K562 treated with DMSO at 1 percent for 24 hours (cell line): ENCODE results near the gene COA8. TPM values are rescaled to one million over a fixed set of nuclear protein-coding genes. Genes with fewer than 3 reads are reported as not detected.

ENCODE experiments used
- total RNA-seq: library from RNA; unstranded; fragments of 300-600 nt; gene quantifications from 2 replicates; pipeline ENCODE4 v1.2.3, GENCODE V29; 2022; ENCODE audit warnings: low read depth; ENCODE audit not compliant: insufficient read depth

COA8 gene, protein sequence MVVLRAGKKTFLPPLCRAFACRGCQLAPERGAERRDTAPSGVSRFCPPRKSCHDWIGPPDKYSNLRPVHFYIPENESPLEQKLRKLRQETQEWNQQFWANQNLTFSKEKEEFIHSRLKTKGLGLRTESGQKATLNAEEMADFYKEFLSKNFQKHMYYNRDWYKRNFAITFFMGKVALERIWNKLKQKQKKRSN
- total RNA-seq, result 33.4 and 61.9 TPM in 2 replicates

GRCh38 chr14:103562429-103563225, at the start of gene COA8, which contains the start of gene BAG5:
COA8 (plus strand) TSS chr14:103562960; CDS start chr14:103563002, 42 bp downstream.
BAG5 (minus strand) TSS chr14:103562657; CDS start chr14:103561164, 1,493 bp downstream.

DNA sequence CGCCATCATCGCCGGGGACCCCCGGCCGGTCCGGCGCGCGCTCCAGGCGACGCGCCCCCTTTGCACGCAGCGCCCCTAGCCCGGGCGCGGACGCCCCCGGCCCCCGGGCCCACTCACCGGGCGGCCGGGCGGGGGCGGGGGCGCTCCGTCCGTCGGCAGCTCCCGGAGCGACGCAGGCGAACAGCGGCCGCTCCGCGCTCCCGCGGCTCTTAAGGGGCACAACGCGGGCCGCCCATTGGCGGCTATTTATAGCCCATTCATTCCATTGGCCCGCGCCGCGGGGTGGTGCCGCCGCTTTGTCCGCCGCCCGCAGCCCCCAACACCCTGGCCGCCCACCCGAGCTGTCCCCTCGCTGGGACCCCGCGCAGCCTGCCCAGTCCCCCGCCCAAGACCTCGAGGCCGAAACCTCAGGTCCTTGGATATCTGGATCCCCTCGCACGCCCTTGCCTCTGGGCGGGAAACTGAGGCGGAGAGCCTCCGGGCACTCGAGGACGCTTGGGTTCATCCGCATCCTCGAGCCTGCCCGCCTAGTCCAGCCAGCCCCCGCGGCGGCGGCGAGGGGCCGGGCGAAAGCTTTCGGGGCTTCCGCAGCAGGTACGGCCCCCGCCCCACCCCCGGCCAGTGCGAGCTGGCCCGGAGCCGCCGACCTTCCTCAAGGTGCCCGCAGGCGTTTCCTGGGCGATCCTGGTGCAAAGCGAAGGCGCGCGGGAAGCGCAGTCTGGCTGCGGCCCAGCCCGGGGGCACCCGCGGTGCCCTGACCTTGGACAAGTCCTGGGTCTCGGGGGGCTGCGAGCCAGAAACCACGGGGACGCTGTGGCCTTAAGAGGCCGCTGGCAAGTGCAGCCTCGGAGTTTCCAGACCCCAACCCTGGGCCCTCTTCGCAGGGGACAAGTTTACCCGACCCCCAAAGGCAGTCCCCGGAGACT, 39.8 kb upstream of the COA8 start, which contains the start of gene CKB:
Gene CKB (minus strand): TSS at position 182 of the 926 bp plus-strand sequence. CDS start 337 bp downstream, outside the sequence.

GRCh38 chr14:103528587-103529382, 34.0 kb upstream of the COA8 start, which contains the start of gene TRMT61A:
TRMT61A (plus strand) TSS chr14:103529196; CDS start chr14:103529979, 783 bp downstream.

GRCh38 chr14:103628684-103629502, 66.1 kb downstream of the COA8 start, which contains the start of gene KLC1:
KLC1 (plus strand) TSS chr14:103629211; CDS start chr14:103654565, 25,354 bp downstream.

Other genes with a start within 250 kb of the COA8 start
- 186 and 188 TPM in 2 replicates for gene EIF5, start 228.7 kb upstream of the COA8 start, total RNA-seq
- 53.9 and 54.6 TPM in 2 replicates for gene MARK3, start 177.5 kb upstream of the COA8 start, total RNA-seq
- 286 and 315 TPM in 2 replicates for gene CKB, start 40.1 kb upstream of the COA8 start, total RNA-seq
- 6.5 TPM in 2 replicates for gene TRMT61A, start 33.8 kb upstream of the COA8 start, total RNA-seq
- gene BAG5, start 303 bp upstream of the COA8 start, total RNA-seq, result 6.2 and 7.2 TPM in 2 replicates
- gene KLC1, start 66.3 kb downstream of the COA8 start, total RNA-seq, result 130 and 136 TPM in 2 replicates
- 31.3 and 35.0 TPM in 2 replicates for gene XRCC3, start 152.5 kb downstream of the COA8 start, total RNA-seq
- gene ZFYVE21, start 152.8 kb downstream of the COA8 start, total RNA-seq, result 18.9 and 19.4 TPM in 2 replicates